Thyroid gland (tissue), 4 donors: ENCODE data around the gene SERINC1.

ENCODE experiments used
- CTCF ChIP-seq, 6 experiments: fragments of 200-600 bp in 3 of 6; fragments of 450-650 bp in 3 of 6; sonication (generic) in 3 of 6; IDR thresholded peaks; one replicate each; pipeline ENCODE4 v1.5.1; 2016 to 2019; ENCODE audit warnings: antibody characterized with exemption in 6 of 6, mild to moderate bottlenecking in 2 of 6, inconsistent platforms in 1 of 6, moderate library complexity in 1 of 6
- POLR2A ChIP-seq, 2 donors: fragments of 450-650 bp; IDR thresholded peaks; one replicate each; pipeline ENCODE4 v1.6.1; 2017; ENCODE audit warnings: antibody characterized with exemption in 2 of 2, mild to moderate bottlenecking in 2 of 2, moderate library complexity in 1 of 2

DNA sequence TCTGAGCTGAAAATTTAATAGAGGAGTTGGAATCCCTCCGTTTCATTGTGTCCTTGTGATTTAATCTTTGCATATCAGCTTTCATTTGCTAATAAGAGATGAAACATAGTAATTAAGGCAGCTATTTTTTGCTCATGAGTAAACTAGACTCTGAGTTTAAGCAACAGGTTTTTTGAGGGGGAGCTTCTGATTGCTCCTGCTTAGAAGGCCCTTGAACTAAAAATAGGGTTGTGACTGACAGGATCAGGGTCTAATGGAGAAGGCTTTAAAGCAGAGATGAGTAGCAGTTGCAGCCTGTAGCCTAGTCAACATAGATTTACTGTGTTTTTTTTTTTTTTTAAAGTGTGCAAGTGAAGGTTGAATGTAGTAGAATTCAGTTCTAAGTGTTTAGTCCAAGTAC lies 54.8 kb downstream of the SERINC1 start:
- TF ChIP-seq CTCF (IDR thresholded peaks at IDR 0.05), result no peak
- TF ChIP-seq POLR2A (IDR thresholded peaks at IDR 0.05), result no peak
